GM12891 (cell line): ENCODE data around the gene TUBGCP2.

Source experiments
- PAX5 ChIP-seq: IDR thresholded peaks from 2 replicates; pipeline ENCODE4 v1.6.1; 2011; ENCODE audit warnings: low read length, moderate library complexity, mild to moderate bottlenecking; ENCODE audit not compliant: insufficient read depth, severe bottlenecking
- POLR2A ChIP-seq: IDR thresholded peaks from 2 replicates; pipeline ENCODE4 v1.6.1; 2011; ENCODE audit warnings: low read depth, low read length, control low read depth
- POU2F2 ChIP-seq: IDR thresholded peaks from 2 replicates; pipeline ENCODE4 v1.6.1; 2011; ENCODE audit warnings: low read depth, mild to moderate bottlenecking, control low read depth, low read length, moderate library complexity
- TAF1 ChIP-seq: IDR thresholded peaks from 2 replicates; pipeline ENCODE4 v1.6.1; 2011; ENCODE audit warnings: low read depth, low read length, control low read depth

DNA sequence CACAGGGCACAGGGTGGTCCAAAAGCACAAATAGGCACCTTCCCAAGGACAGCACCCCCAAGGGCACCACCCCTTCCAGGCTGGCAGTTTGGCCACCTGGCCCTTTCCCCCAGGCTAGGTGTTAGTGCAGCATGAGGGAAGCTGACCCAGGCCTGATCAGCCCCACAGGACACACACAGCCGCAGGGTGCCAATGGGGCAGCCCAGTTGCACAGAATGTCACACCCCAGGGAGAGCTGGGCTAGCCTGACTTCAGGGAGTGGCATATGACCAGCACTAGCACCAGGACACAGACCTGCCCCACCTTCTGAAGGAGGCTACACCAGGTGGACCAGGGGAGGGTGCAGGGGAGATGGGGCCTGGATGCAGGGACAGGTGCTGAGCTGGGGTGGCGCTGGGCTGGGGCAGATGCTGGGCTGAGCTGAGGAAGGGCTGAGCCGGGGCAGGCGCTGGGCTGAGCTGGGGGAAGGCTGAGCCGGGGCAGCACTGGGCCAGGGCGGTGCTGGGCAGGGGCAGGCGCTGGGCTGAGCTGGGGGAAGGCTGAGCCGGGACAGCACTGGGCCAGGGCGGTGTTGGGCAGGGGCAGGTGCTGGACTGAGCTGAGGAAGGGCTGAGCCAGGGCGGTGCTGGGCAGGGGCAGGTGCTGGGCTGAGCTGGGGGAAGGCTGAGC lies 28.1 kb downstream of the TUBGCP2 start:
- TF ChIP-seq POU2F2 (no peak), TAF1 (no peak), PAX5 (no peak), POLR2A (no peak)
